NCI-H82 treated with DMSO at 0.1 percent for 48 hours (cell line): ENCODE measurements around the gene SELPLG.
"Not testable (repeated sequence)": the region's sequence is repeated elsewhere in the genome, so short reads cannot be mapped to it uniquely, and the experiment has no call there.

Experiments
- DNase-seq: peaks from one replicate; lab custom pipeline; 2025; ENCODE audit not compliant: unreplicated experiment; lab: John Stamatoyannopoulos, UW

The SELPLG gene, protein sequence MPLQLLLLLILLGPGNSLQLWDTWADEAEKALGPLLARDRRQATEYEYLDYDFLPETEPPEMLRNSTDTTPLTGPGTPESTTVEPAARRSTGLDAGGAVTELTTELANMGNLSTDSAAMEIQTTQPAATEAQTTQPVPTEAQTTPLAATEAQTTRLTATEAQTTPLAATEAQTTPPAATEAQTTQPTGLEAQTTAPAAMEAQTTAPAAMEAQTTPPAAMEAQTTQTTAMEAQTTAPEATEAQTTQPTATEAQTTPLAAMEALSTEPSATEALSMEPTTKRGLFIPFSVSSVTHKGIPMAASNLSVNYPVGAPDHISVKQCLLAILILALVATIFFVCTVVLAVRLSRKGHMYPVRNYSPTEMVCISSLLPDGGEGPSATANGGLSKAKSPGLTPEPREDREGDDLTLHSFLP

DNA sequence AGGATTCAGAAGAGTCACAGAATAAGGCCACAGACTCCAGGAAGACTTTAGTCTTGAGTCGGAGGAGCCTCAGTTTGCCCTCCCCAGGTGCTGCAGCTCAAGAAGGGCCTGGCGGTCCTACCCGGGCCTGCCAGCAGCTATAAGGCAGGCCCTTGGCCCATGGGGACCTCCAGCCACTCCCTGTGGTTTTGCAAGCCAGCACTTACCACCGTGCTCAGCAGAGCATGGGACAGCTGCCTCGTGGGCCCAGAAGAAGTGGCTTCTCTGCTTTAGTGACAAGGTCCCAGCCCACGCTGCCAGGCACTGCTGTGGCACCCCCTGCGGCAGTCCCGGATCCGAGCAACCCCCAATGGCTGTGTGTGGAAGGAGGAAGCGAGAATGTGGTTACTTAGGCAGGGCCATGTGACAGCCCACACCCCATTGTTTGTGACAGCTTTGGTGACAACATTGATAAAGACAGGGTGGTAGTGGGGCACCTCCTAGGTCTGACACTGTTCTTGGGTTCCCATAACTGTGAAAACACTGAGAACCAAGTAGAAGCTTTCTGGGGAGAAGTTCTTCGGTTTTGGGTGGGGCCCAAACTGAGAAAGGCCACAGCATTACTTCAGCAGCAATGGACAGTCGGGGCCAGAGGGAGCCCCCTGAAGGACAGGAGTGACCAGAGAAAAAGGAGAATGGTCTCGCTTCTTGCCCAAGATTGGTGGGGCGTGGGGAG lies at the start of gene SELPLG:
TSS of gene SELPLG (minus strand) at position 361 of the 715 bp plus-strand sequence. CDS start 9,587 bp downstream, outside the sequence.
- no peak for DNase-seq

DNA sequence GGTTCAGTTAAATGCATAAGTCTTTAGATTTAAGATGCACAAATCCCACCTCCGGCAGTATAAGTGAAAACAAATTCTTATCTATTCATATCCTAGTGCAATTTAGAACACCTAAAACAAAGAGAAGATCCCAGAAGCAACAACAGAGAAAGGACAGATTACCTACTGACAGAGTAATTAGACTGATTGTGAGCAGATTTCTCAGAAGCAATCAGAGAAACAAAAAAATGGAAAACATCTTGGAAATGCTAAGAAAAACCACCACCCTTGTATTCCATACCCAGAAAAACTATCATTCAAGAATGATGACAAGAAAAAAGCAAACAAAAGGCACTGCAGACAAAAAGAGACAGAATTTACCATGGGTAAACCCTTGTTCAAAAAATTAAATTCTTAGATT lies 47.6 kb upstream of the SELPLG start:
- DNase-seq = no peak

DNA sequence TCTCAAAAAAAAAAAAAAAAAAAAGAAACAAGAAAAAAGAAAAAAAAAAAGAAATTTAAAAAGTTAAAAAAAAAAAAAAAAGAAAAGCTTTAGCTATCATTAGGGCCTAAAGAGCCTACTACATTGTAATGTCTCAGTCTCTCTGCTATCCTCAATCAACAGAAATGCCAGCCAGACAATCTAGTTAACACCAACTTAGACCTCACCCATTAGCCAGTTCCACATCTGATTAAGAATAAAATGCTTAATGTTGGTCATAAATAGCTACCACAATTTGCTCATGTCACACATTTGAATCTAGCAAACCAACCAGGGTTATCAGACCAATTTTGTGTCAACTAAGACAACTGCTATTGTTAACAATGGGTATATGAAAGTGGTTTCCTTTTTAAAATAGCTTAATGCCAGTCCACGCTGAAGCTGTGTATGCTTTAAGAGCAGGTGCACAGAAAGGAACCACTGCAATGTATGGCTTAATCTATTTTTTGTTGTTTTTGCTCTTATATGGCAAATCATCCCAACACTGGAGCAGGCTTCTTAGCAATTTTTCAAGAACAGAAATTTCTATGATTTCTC lies 45.5 kb upstream of the SELPLG start:
- no peak for DNase-seq

- no peak for DNase-seq
Measured at GRCh38 chr12:108678104-108678730, 44.5 kb upstream of the SELPLG start.

DNA sequence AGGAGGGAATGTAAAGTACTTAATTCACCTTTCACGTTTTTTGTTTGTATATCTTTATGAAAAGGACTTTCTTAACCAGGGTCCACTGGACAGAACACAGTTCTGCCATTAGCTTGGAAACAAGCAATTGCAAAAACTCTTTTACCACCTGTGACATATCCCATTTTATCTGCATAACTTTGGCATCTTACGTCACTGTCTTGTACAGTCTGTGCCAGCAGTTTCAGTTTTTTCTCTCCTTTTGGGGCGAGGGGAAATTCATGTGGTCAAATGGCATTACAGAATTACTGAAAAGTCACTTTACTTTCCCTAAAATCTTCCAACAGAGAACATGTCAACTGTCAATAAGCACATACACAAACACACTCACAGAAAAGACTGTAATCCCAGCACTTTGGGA lies 43.7 kb upstream of the SELPLG start:
- DNase-seq = no peak

- DNase-seq = no peak
Measured at GRCh38 chr12:108676707-108677106, 43.0 kb upstream of the SELPLG start.

DNA sequence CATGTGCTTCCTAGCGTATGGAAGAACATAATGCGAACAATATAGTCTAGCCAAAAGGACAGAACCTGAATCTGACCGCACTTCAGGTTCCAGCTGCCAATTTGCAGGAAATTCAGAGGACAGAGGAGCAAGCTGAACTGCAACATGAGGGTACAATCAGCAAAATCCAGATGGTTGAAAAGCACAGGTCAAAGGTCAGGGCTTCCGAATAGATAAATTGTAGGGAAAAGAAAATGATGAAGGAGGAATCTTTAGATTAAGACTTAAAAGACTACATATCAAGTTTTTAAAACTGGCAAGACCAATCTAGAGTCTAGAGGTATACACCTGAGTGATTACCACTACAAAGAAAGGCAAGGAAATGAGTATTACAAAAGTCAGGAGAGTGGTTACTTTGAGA lies 42.1 kb upstream of the SELPLG start:
- DNase-seq = no peak

DNA sequence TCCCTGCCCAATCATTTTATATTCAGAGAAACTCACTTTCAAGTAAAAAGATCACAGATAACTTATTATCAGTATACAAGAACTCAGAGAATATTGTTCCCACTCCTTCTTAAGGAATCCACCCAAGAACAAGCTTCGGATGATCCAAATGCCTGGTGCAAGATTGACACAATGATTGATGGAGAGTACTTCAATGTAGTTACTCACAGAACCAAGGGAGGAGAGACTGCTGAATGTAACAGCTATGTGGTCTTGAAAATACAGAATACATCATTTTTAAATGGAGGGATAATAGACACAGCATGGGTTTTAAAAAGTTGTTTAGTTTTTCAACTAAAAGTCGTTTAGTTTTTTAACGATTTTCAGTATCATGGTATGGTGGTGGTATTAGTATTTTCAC lies 38.4 kb upstream of the SELPLG start:
- no peak for DNase-seq

DNA sequence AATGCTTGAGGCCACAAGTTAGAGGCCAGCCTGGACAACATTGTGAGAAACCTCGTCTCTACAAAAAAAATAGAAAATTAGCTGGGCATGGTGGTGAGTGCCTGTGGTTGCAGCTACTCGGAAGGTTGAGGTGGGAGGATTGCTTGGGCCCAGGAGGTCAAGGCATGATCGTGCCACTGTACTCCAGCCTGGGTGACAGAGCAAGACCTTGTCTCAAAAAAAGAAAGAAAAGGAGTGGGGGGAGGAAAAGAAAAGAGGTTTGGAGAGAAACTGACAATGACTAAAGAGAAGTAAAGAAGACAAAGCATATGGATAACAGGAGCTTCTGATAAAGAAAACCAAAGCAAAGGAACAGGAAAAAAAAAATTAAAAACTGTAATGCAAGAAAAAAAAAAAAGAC lies 37.4 kb upstream of the SELPLG start:
- DNase-seq = no peak

GRCh38 chr12:108670066-108670631 lies 36.5 kb upstream of the SELPLG start:
- DNase-seq = no peak

GRCh38 chr12:108668542-108668941 lies 34.8 kb upstream of the SELPLG start:
- DNase-seq = no peak

DNA sequence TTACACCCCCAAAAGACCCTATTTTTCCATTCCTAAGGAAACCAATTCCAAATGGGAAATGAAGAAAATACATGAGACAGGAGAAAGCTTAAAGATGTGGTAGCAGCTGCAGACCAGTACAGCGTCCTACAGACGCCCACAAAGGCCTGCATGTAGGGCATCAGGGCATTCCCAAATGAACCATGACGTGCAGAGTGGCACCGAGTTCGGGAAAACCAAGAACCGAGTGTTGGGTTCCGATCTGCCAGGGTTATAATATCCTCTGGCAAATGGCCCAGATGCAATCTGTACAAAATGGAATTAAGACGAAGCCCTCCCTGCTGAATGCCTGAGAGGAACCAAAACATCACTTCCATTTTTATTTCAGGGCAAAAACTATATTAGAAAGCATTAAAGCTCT lies 34.4 kb upstream of the SELPLG start:
- no peak for DNase-seq

DNA sequence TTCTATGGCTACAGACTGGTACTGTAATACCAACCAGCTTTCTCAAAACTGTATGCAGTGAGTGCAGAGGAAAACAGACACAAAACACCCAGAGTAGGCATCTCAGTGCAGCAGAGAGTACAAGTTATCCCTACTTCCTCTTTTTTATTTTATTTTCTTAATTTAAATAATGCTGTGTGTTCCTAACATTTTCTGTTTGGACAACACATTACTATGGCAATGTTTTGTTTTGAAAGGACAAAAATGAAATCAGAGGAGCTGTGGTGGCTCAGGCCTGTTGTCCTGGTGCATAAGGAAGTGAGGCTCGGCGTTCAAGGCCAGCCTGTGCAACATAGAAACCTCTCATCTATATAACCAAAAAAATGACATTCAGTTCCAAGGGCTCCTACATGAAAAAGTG lies 33.7 kb upstream of the SELPLG start:
- no peak for DNase-seq

- peak; percentile 93 for DNase-seq
Measured at GRCh38 chr12:108666401-108666881, 32.7 kb upstream of the SELPLG start.

- no peak for DNase-seq
Measured at GRCh38 chr12:108665608-108666202, 32.0 kb upstream of the SELPLG start.

- DNase-seq = peak; percentile 49
Measured at GRCh38 chr12:108664338-108665258, 30.9 kb upstream of the SELPLG start.

GRCh38 chr12:108663324-108664015 lies 29.8 kb upstream of the SELPLG start:
- DNase-seq = no peak

GRCh38 chr12:108658115-108658514 lies 24.4 kb upstream of the SELPLG start:
- DNase-seq = not testable (repeated sequence)

- peak; percentile 82 for DNase-seq
Measured at GRCh38 chr12:108657130-108657745, 23.5 kb upstream of the SELPLG start.
